K562 (cell line): ENCODE data around the gene CACNA1E. TPM values are rescaled to one million over a fixed set of nuclear protein-coding genes. Genes with fewer than 3 reads are reported as not detected.

Experiments
- ATAC-seq: fragments of 200-7000 bp; cut with Tn5 transposase; 3 replicates; pipeline ENCODE4 v1.9.1; 2020; ENCODE audit warnings: moderate library complexity
- BruUV-seq: library from RNA; stranded (reverse); fragments of 400-500 nt; replicated peaks from 2 replicates; lab custom pipeline; 2021; lab: Mats Ljungman, UMichigan
- CTCF ChIA-PET: fragments of 300-600 bp; formaldehyde crosslinking; extraction: SDS; loops from one replicate; lab custom pipeline; 2021; ENCODE audit warnings: low intra/inter-chr PET ratio; lab: Yijun Ruan, JAX
- POLR2A ChIA-PET: fragments of 300-600, 350-650 bp; sonication (Branson Sonifier 250); formaldehyde crosslinking; extraction: SDS; loops from one replicate; lab custom pipeline; 2021; ENCODE audit warnings: antibody characterized with exemption, inconsistent platforms; lab: Yijun Ruan, JAX
- DNase-seq, 4 experiments: peaks; one replicate each; pipeline versions ENCODE4 v3.0.0 to v3.0.0-alpha.2; 2011 to 2018; ENCODE audit warnings: low spot score in 3 of 4, mixed read lengths in 3 of 4; ENCODE audit errors: extremely low read depth in 1 of 4
- FAIRE-seq: peaks from 2 replicates; lab custom pipeline; 2011; peaks lifted over from hg19 to GRCh38; lab: Jason Lieb, UNC
- H2AFZ ChIP-seq: 2 replicates; pipeline ENCODE4 v1.6.0; 2011; ENCODE audit warnings: low read depth, low read length, control low read depth, inconsistent platforms
- H3K27ac ChIP-seq: fragments of 200-600 bp; 3 replicates; pipeline ENCODE4 v1.8.0; 2011; ENCODE audit warnings: low read depth, mild to moderate bottlenecking, control low read depth, inconsistent platforms, low read length, moderate library complexity, mixed read lengths; ENCODE audit errors: extremely low read depth
- H3K27me3 ChIP-seq, 2 experiments: fragments of 300-600 bp in 1 of 2; 2 replicates in 1 of 2; 3 replicates in 1 of 2; pipeline versions ENCODE4 v1.6.0 to v1.8.0; 2011; ENCODE audit warnings: inconsistent platforms in 2 of 2, low read length in 2 of 2, mild to moderate bottlenecking in 1 of 2, mixed read lengths in 1 of 2, moderate library complexity in 1 of 2; ENCODE audit not compliant: control insufficient read depth in 2 of 2, insufficient read depth in 2 of 2
- H3K36me3 ChIP-seq: fragments of 300-600 bp; 3 replicates; pipeline ENCODE4 v1.8.0; 2011; ENCODE audit warnings: mild to moderate bottlenecking, low read length, inconsistent platforms; ENCODE audit not compliant: control insufficient read depth, insufficient read depth
- H3K4me1 ChIP-seq, 2 experiments: fragments of 200-600 bp in 1 of 2; replicated peaks in 1 of 2; 2 replicates in 1 of 2; 3 replicates in 1 of 2; pipeline versions ENCODE4 v1.5.1 to v1.8.0; 2011; ENCODE audit warnings: inconsistent platforms in 2 of 2, low read length in 2 of 2, mild to moderate bottlenecking in 1 of 2, mixed read lengths in 1 of 2, moderate library complexity in 1 of 2; ENCODE audit not compliant: control insufficient read depth in 2 of 2, insufficient read depth in 2 of 2
- H3K4me2 ChIP-seq: 2 replicates; pipeline ENCODE4 v1.6.1; 2011; ENCODE audit warnings: low read length, control low read depth, inconsistent platforms, mixed read lengths; ENCODE audit not compliant: insufficient read depth
- H3K4me3 ChIP-seq: fragments of 200-600 bp; sonication (generic), shearing (Covaris generic); 2 replicates; pipeline ENCODE4 v1.5.1; 2016; ENCODE audit warnings: control low read depth, inconsistent platforms
- H3K79me2 ChIP-seq: fragments of 200-600 bp; 3 replicates; pipeline ENCODE4 v1.8.0; 2011; ENCODE audit warnings: low read length, inconsistent platforms; ENCODE audit not compliant: control insufficient read depth, insufficient read depth
- H3K9ac ChIP-seq, 2 experiments: 2 replicates each; pipeline versions ENCODE4 v1.6.0 to v1.6.1; 2011; ENCODE audit warnings: low read depth in 2 of 2, low read length in 2 of 2, control low read depth in 1 of 2, inconsistent platforms in 1 of 2, mild to moderate bottlenecking in 1 of 2, mixed read lengths in 1 of 2; ENCODE audit not compliant: insufficient read depth in 1 of 2
- H3K9me1 ChIP-seq: one replicate; pipeline ENCODE4 v1.6.0; 2011; ENCODE audit warnings: inconsistent platforms, mild to moderate bottlenecking, low read length, moderate library complexity; ENCODE audit not compliant: control insufficient read depth, insufficient read depth
- H3K9me3 ChIP-seq: replicated peaks from 2 replicates; pipeline ENCODE4 v1.5.1; 2011; ENCODE audit warnings: low read depth, low read length, inconsistent platforms; ENCODE audit not compliant: control insufficient read depth, insufficient read depth
- H4K20me1 ChIP-seq: replicated peaks from 2 replicates; pipeline ENCODE4 v1.6.1; 2011; ENCODE audit warnings: low read length, inconsistent platforms, mixed read lengths; ENCODE audit not compliant: control insufficient read depth, insufficient read depth
- CEBPB ChIP-seq: fragments of 450-650 bp; IDR thresholded peaks from 2 replicates; pipeline ENCODE4 v1.6.1; 2016; ENCODE audit warnings: missing genetic modification characterization, missing compliant biosample characterization
- CHD4 ChIP-seq: fragments of 200-600 bp; sonication (generic); IDR thresholded peaks from 3 replicates; pipeline ENCODE4 v1.6.1; 2012; ENCODE audit warnings: low read depth, mild to moderate bottlenecking, mixed read lengths, low read length, inconsistent platforms; ENCODE audit not compliant: insufficient read depth, insufficient replicate concordance, poor library complexity, severe bottlenecking
- COPS2 ChIP-seq: fragments of 450-650 bp; conservative IDR thresholded peaks from 2 replicates; pipeline ENCODE4 v1.6.1; 2016; ENCODE audit warnings: mild to moderate bottlenecking, moderate library complexity
- CREB1 ChIP-seq, 2 experiments: sonication (generic) in 1 of 2; formaldehyde crosslinking in 1 of 2; IDR thresholded peaks; 2 replicates each; pipeline versions ENCODE4 v1.6.1 to v1.8.0; 2012 to 2022; ENCODE audit warnings: inconsistent platforms in 1 of 2, mild to moderate bottlenecking in 1 of 2, missing genetic modification reagents in 1 of 2, moderate library complexity in 1 of 2
- EHMT2 ChIP-seq: fragments of 450-650 bp; IDR thresholded peaks from 2 replicates; pipeline ENCODE4 v1.6.1; 2018; ENCODE audit warnings: antibody characterized with exemption
- GABPB1 ChIP-seq: sonication (generic); formaldehyde crosslinking; IDR thresholded peaks from 2 replicates; pipeline ENCODE4 v1.8.0; 2022; ENCODE audit warnings: mild to moderate bottlenecking, missing genetic modification reagents
- RCOR1 ChIP-seq, 2 experiments: IDR thresholded peaks; 2 replicates each; pipeline ENCODE4 v1.6.1; 2012; ENCODE audit warnings: low read depth in 2 of 2, low read length in 2 of 2, borderline replicate concordance in 1 of 2, improper control_type of control experiment in 1 of 2
- SREBF2 ChIP-seq: sonication (generic); formaldehyde crosslinking; IDR thresholded peaks from 2 replicates; pipeline ENCODE4 v1.4.0; 2020; ENCODE audit warnings: mild to moderate bottlenecking, missing genetic modification reagents
- ZNF277 ChIP-seq: fragments of 250-450 bp; sonication (Bioruptor Pico); IDR thresholded peaks from 2 replicates; pipeline ENCODE4 v1.8.0; 2022; ENCODE audit warnings: inconsistent platforms, mild to moderate bottlenecking, moderate library complexity, borderline replicate concordance
- ZNF282 ChIP-seq: sonication (generic); formaldehyde crosslinking; IDR thresholded peaks from 2 replicates; pipeline ENCODE4 v1.8.1; 2023; ENCODE audit warnings: missing genetic modification reagents
- ZNF655 ChIP-seq: fragments of 250-450 bp; sonication (Bioruptor Pico); IDR thresholded peaks from 2 replicates; pipeline ENCODE4 v1.5.0; 2021
- WGBS: fragments of 100-300 bp; shearing (Covaris generic); methylation state at CpG from one replicate; pipeline ENCODE4 v1.1.6; 2016; ENCODE audit warnings: low coverage, mixed read lengths; ENCODE audit not compliant: insufficient coverage; ENCODE audit errors: missing lambda C conversion rate; 5-methylcytosine and 5-hydroxymethylcytosine counted together
- in situ Hi-C: fragments of 300-500 bp; cut with MboI; formaldehyde crosslinking; loops from 4 replicates; pipeline ENCODE4 v1.15.0; 2018; ENCODE audit warnings: inconsistent platforms, mixed read lengths
- intact Hi-C: fragments of 100-400 bp; cut with micrococcal nuclease; formaldehyde crosslinking; loops from 2 replicates; pipeline ENCODE4 v1.14.2; 2022
- polyA plus RNA-seq, 8 experiments: library from polyadenylated mRNA; depleted of rRNA in 4 of 8; stranded (reverse) in 5 of 8; unstranded in 3 of 8; fragments of >200 nt; fragmentation: Nextera tagmentation in 2 of 8; fragmentation: Illumina TruSeq in 1 of 8; extraction: Ambion mirVana in 2 of 8; extraction: Trizol in 1 of 8; gene quantifications; 2 replicates each; pipeline versions ENCODE4 v1.2.1 to v1.2.3, GENCODE V29; 2011 to 2014; ENCODE audit warnings: inconsistent platforms in 1 of 8, missing spikeins in 1 of 8
- total RNA-seq, 7 experiments: library from RNA; depleted of rRNA in 6 of 7; stranded (reverse); fragments of >200 nt in 6 of 7; fragmentation: Illumina TruSeq in 2 of 7; extraction: Trizol in 2 of 7; gene quantifications; 2 replicates each; pipeline versions ENCODE4 v1.2.1 to v1.2.3, GENCODE V29; 2011 to 2021; ENCODE audit warnings: low replicate concordance in 1 of 7

The CACNA1E gene
- total and polyA plus RNA-seq, 9 of the 15 experiments (the other 6 are each of a cell fraction or from before 2014, with no cell fraction given): under 0.01 to 0.04 TPM; not detected in 7

- H2AFZ ChIP-seq: no peak overlapping the region
- no peak overlapping the region for H3K4me3 ChIP-seq
- ChIA-PET POLR2A (no interaction called here), CTCF (no interaction called here)
- TF ChIP-seq ZNF282 (CRISPR knock-in tag): no peak
- no peaks in the 10 kb centered on the region for H3K9me1 ChIP-seq
- no TSS peak for BruUV-seq
- FAIRE-seq (no peak), ATAC-seq (no peak), DNase-seq (no peak)
- H3K9me3 ChIP-seq: no peaks in the 10 kb centered on the region
- no peak overlapping the region for H3K4me2 ChIP-seq
- intact Hi-C loops (no loop called here), in situ Hi-C loops (no loop called here)
- H3K4me1 ChIP-seq: no peaks in the 10 kb centered on the region
- H3K36me3 ChIP-seq: no peaks in the 10 kb centered on the region
- H4K20me1 ChIP-seq: no peaks in the 10 kb centered on the region
- no peaks in the 10 kb centered on the region for H3K79me2 ChIP-seq
- H3K27me3 ChIP-seq: no peaks in the 10 kb centered on the region
- WGBS: under 1% methylated on average over 10 of the region's 10 CpGs
- H3K9ac ChIP-seq: no peak overlapping the region
- H3K27ac ChIP-seq: no peak overlapping the region
Measured at GRCh38 chr1:181603735-181604410, 120.6 kb downstream of the CACNA1E start.

- intact Hi-C loops: no loop called here
- FAIRE-seq (no peak), DNase-seq (no peak), ATAC-seq (no peak)
- Histone ChIP-seq H3K4me3 (no peak overlapping the region), H3K4me1 (no peaks in the 10 kb centered on the region), H4K20me1 (no peaks in the 10 kb centered on the region), H3K79me2 (no peaks in the 10 kb centered on the region), H3K36me3 (no peaks in the 10 kb centered on the region), H3K27me3 (no peaks in the 10 kb centered on the region), H3K9me3 (no peaks in the 10 kb centered on the region), H3K4me2 (no peak overlapping the region), H3K9ac (no peak overlapping the region), H3K9me1 (no peaks in the 10 kb centered on the region), H3K27ac (no peak overlapping the region), H2AFZ (no peak overlapping the region)
- ChIA-PET CTCF (no interaction called here), POLR2A (no interaction called here)
- 0% methylated on average over 7 of the region's 7 CpGs for WGBS
- in situ Hi-C loops: no loop called here
- BruUV-seq: no TSS peak
- TF ChIP-seq RCOR1 (IDR thresholded peaks at IDR 0.05; ENCODE audit: borderline replicate concordance in 1 of 2, low read depth in 2 of 2, low read length in 2 of 2) (no peak), CEBPB (tag) (no peak), EHMT2 (no peak), CHD4 (no peak), COPS2 (no peak), GABPB1 (no peak), ZNF655 (CRISPR knock-in tag) (no peak), CREB1 (IDR thresholded peaks at IDR 0.05) (no peak), CREB1 (CRISPR knock-in tag; IDR thresholded peaks at IDR 0.05) (no peak), SREBF2 (CRISPR knock-in tag) (no peak), ZNF277 (CRISPR knock-in tag) (no peak)
Measured at GRCh38 chr1:181604482-181605249, 121.3 kb downstream of the CACNA1E start.
